Measurements from ENCODE around the gene RTRAF.

The RTRAF gene

DNA sequence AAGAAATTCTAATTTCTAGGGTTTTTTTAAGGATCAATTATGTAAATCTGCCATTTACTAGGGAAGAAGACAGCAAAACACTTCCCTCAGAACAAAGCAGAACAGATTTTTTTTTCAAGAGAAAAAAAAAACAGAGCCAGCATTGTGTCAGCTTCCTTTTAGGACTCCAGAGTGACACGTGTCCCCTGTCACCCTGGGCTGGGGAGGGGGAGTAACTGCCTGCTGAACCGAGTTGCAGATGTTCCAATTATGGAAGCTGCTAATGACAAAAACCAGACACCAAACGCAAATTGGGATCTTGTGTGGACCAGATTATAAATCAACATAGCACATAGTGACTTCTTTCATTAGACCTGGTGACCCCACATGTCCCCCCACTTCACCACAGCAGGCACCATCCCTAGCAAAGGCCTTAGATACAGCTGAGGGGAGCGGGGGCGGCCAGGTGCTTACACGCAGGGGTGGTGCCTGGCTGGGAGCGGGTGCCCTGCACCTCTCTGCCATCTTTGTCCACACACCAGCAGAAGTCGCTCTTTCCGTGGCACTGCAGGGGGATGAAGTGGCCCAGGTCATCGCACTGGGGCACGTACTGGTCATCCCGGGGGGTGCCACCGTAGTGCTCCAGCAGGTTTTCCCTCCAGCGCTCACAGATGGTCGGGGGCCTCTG, 25.4 kb downstream of the RTRAF start:
- no peak for TF ChIP-seq JUND (IDR thresholded peaks at IDR 0.05; ENCODE audit: low read depth)
- DNase-seq (ENCODE audit: low read depth in 1 of 2, low spot score in 1 of 2): no peak
- in situ Hi-C loops (cut with HindIII; ENCODE audit: low pct_unique_long_range_greater_than_20kb, low sequenced_read_pairs): no loop called here

GRCh38 chr14:52015411-52016030, 26.2 kb downstream of the RTRAF start:
- in situ Hi-C loops (cut with HindIII; ENCODE audit: low pct_unique_long_range_greater_than_20kb, low sequenced_read_pairs): no loop called here
- TF ChIP-seq JUND (IDR thresholded peaks at IDR 0.05; ENCODE audit: low read depth): no peak

DNA sequence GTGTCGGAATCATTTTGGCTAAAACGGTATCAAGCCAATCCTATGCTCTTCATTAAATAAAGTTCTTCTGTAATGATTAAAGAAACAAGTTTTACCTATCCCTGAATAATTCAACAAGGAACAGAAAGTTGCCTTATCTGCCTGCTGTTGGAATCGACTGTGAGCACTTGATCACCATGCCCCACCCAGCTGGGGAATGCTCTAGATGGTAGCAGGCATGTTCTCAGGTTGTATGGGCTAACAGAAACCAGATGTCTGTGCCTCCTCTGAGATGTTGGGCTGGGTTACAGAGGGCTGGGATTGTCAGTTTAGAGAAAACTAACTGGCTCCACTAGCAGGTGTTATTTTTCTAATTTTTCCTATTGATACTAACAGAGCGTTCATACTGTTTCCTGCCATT, 28.9 kb downstream of the RTRAF start:
- in situ Hi-C loops (cut with HindIII; ENCODE audit: low pct_unique_long_range_greater_than_20kb, low sequenced_read_pairs): no loop called here
- no peak for TF ChIP-seq JUND (IDR thresholded peaks at IDR 0.05; ENCODE audit: low read depth)
- no peak for DNase-seq (ENCODE audit: low read depth in 1 of 2, low spot score in 1 of 2)

More at GRCh38 chr14:52015411-52016030, 26.2 kb downstream of the RTRAF start:
- peak; percentile 17 to 64 for DNase-seq (ENCODE audit: low read depth in 1 of 2, low spot score in 1 of 2)

GRCh38 chr14:52018970-52019369, 29.6 kb downstream of the RTRAF start:
- TF ChIP-seq JUND (IDR thresholded peaks at IDR 0.05; ENCODE audit: low read depth): no peak
- no peak for DNase-seq (ENCODE audit: low read depth in 1 of 2, low spot score in 1 of 2)
- in situ Hi-C loops (cut with HindIII; ENCODE audit: low pct_unique_long_range_greater_than_20kb, low sequenced_read_pairs): no loop called here

- no peak for DNase-seq (ENCODE audit: low read depth in 1 of 2, low spot score in 1 of 2)
- in situ Hi-C loops (cut with HindIII; ENCODE audit: low pct_unique_long_range_greater_than_20kb, low sequenced_read_pairs): no loop called here
- TF ChIP-seq JUND (IDR thresholded peaks at IDR 0.05; ENCODE audit: low read depth): no peak
These were observed 30.9 kb downstream of the RTRAF start for GRCh38 chr14:52020161-52020714.

GRCh38 chr14:52020866-52021717, 31.7 kb downstream of the RTRAF start:
- no peak for TF ChIP-seq JUND (IDR thresholded peaks at IDR 0.05; ENCODE audit: low read depth)
- DNase-seq (ENCODE audit: low read depth in 1 of 2, low spot score in 1 of 2): no peak
- in situ Hi-C loops (cut with HindIII; ENCODE audit: low pct_unique_long_range_greater_than_20kb, low sequenced_read_pairs): no loop called here

DNA sequence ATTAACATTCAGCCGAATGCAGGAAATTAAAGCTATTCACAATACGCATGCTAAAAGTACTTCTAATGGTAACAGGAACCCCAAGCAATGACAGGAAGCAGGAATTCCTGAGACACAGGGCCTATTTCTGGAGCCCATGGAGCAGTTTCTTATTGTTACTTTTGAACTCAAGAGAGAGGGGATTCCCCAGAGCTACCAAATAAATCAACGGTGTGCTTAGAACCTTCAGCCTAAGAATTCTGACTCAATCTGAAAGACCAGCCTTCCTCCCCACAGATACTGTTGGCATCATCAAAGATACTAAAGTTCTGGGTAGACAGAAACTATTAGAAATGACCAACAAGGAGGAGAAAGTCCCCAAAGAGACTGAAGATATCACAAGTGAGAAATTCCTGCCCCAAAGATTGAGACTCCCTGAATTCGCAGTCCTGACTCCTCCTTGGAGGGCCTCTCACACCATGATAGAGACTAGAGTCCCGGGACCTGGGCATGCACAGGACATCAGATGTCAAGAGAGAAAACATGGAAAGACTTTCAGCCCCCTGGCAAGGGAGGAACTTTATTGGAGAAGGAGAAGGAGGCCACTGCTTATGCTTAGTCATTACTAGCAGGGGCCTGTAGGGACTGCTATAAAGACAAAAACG, 32.7 kb downstream of the RTRAF start:
- no peak for DNase-seq (ENCODE audit: low read depth in 1 of 2, low spot score in 1 of 2)
- no peak for TF ChIP-seq JUND (IDR thresholded peaks at IDR 0.05; ENCODE audit: low read depth)
- in situ Hi-C loops (cut with HindIII; ENCODE audit: low pct_unique_long_range_greater_than_20kb, low sequenced_read_pairs): no loop called here

GRCh38 chr14:52023518-52023917, 34.2 kb downstream of the RTRAF start:
- DNase-seq (ENCODE audit: low read depth in 1 of 2, low spot score in 1 of 2): no peak
- no peak for TF ChIP-seq JUND (IDR thresholded peaks at IDR 0.05; ENCODE audit: low read depth)
- in situ Hi-C loops (cut with HindIII; ENCODE audit: low pct_unique_long_range_greater_than_20kb, low sequenced_read_pairs): no loop called here

DNA sequence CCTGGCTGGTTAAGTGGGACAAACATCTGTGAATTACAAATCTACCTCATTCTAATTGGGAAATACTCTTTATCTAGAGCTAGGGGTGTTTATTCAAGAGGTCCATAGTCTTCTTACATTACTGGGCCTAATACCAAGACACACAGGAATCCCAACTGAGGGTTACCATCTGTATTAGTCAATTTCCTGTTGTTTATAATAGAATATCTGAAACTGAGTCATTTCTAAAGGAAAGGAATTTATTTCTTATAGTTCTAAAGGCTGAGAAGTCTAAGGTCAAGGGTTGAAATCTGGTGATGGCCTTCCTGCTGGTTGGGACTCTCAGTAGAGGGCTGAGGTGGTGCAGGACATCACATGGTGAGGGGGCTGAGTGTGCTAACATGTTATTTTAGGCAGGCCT, 36.0 kb downstream of the RTRAF start:
- in situ Hi-C loops (cut with HindIII; ENCODE audit: low pct_unique_long_range_greater_than_20kb, low sequenced_read_pairs): no loop called here
- no peak for TF ChIP-seq JUND (IDR thresholded peaks at IDR 0.05; ENCODE audit: low read depth)
- no peak for DNase-seq (ENCODE audit: low read depth in 1 of 2, low spot score in 1 of 2)

GRCh38 chr14:52026017-52026660, 36.8 kb downstream of the RTRAF start:
- no peak for TF ChIP-seq JUND (IDR thresholded peaks at IDR 0.05; ENCODE audit: low read depth)
- DNase-seq (ENCODE audit: low read depth in 1 of 2, low spot score in 1 of 2): no peak
- in situ Hi-C loops (cut with HindIII; ENCODE audit: low pct_unique_long_range_greater_than_20kb, low sequenced_read_pairs): no loop called here

DNA sequence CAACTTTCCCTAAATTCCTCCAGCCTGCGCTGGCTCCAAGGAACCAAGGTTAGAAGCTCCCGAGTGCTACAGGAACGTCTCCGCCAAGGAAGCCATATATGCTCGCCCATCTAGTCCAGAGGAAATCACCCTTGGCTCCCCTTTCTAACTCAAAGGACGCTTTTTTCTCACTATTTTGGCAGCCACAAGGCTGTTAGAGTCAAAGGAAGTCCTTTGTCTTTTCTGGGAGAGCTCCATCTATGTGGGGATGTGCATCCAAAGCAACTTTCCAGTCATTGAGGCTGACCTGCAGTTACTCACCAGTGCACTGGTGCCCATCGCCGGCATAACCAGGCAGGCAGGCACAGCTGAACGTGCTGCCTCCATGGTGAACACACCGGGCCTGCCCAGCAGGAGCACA, 37.6 kb downstream of the RTRAF start:
- TF ChIP-seq JUND (IDR thresholded peaks at IDR 0.05; ENCODE audit: low read depth): no peak
- in situ Hi-C loops (cut with HindIII; ENCODE audit: low pct_unique_long_range_greater_than_20kb, low sequenced_read_pairs): no loop called here
- no peak for DNase-seq (ENCODE audit: low read depth in 1 of 2, low spot score in 1 of 2)

DNA sequence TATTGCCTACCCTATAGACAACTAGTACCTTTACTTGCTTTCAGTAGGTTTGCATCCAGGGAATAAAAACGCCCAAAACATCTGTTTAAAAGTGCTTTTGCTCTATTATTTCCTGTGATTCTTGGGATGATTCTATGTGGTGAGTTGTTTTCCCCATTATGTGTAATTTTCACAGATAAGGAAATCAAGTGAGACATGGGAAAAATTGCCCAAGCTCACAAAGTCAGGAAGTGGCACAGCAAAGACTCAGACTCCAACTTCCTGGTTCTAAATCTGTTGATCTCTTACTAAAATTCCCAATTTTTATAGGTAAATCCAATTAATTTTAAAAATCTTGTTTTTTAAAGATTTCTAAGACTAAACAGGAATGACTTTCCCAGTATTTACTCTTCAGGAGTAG, 40.5 kb downstream of the RTRAF start:
- TF ChIP-seq JUND (IDR thresholded peaks at IDR 0.05; ENCODE audit: low read depth): no peak
- in situ Hi-C loops (cut with HindIII; ENCODE audit: low pct_unique_long_range_greater_than_20kb, low sequenced_read_pairs): no loop called here
- no peak for DNase-seq (ENCODE audit: low read depth in 1 of 2, low spot score in 1 of 2)

Data from T47D (cell line).